Activated CD4-positive, alpha-beta T cell treated with anti-CD3 and anti-CD28 coated beads, Interleukin-2, amount 50 U/mL, for 48 hours (primary cell): Measurements from ENCODE around the gene DUSP22.
"Not testable (repeated sequence)": the region's sequence is repeated elsewhere in the genome, so short reads cannot be mapped to it uniquely, and the experiment has no call there.

Experiments used
- DNase-seq, 2 experiments: peaks; one replicate each; pipeline ENCODE4 v3.0.0-alpha.2; 2020

The DUSP22 gene

DNA sequence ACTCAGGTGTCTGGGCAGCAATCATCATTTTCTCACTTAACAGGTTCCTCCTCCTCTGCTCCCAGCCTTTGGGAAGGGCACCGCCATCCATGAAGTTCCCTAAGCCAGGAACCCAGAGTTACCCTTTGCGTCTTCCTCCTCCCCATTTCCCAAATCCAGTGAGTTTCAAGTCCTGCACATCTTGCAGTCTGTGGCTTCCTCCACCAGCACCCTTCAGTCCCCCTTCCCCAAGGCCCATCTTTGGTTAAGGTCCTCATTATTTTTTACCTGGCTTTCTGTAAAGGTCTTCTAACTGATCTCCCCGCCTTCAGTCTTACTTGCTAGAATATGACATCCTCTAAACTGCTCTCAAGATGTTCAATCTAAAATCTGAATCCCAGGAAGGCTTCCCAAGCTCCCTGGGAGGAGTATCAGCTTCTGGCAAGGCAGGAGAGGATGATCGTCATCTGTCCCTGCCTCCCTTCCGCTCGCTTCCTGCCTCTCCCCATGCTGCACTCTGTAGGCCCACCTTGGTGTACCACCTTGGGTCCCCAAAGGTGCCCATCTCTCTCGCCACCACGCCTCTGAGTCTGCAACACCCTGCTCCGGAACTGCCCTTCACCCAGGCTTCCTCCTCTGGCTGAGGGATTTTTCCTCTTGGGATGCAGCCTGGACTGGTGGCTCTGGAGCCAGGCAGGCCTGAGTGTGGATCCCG, 11.4 kb upstream of the DUSP22 start:
- no peak for DNase-seq

DNA sequence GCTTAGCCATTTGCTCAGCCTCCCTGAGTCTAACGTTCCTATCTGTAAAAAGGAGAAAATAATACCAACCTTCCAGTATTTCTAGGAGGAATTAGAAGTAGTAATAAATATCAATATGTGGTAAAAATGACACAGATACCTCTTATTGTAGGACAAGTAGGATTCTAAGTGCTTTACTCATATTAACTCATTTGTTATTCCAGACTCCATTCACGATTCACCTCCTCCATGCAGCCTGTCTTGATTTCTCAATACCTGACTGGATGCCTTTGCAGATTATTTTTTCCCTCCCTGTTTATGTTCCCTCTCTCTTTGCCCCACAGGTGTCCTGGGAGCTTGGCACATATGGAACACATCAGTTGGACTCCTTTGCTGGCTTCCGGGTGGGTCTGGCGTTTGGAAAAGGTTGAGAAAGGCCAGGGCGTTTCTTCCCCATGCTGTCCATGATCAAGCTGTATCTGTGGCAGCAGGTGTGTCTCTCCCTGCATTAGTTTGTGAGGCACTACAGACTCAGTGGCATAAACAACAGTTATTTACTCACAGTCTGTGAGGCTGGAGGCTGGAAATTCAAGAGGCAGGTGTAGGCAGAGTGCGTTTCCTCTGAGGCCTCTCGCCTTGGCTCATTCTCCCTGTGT, 10.7 kb upstream of the DUSP22 start:
- no peak for DNase-seq

DNA sequence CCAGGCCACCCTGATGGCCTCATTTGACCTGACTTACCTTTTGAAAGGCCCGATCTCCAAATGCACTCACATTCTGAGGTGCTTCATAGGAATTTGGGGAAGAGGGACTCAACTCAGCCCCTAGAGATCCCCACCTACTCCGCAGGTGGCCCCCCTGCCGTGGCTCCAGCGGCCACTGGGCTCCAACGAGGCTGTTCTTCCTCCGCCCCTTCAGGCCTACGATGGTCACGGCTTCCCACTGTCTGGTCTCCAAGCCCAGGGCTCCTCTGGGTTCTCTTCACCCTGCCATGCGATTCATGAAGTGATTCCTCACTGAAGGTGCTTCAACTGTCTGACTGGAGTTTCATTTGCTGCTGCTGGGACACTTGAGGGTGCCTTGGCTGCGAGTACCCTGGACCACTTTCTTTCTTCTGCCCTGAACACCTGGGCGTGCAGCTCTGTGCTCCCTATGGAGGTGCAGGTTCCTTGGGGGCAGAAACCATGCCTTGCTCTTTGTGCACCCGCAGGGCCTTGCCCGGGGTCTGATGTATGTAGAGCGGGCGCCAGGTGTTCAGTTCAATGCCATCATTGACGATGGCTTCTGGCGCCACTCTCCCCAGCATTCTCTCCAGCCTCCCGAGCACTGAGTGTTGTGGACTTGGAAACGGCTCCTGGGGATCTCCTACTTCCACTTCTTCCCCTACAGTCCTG, 10.0 kb upstream of the DUSP22 start:
- no peak for DNase-seq

DNA sequence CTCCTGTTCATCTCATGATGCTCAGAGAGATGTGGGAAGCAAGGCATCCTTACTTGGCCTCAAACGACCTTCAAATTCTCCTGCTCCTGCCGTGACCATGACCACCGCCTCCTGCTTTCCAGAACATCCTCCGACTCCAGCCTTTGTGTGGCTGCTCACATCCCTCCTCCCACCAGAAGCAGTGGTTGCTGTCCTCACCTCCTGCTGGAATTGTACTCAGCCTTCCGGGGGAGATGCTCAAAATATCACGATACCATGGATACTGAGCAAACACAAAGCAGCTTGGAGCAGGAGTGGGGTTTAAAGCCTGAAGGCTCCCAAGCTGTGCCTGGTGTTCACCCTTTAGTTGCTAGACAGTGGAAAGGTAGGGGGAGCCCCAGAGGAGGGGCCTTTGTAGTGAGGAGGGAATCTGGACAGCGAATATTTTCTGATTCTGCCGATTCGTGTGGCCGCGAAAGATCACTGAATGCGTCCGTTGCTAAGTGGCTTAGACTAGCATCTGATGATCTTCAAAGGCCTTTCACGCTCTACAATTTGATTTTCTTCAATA, 9.3 kb upstream of the DUSP22 start:
- no peak for DNase-seq

DNA sequence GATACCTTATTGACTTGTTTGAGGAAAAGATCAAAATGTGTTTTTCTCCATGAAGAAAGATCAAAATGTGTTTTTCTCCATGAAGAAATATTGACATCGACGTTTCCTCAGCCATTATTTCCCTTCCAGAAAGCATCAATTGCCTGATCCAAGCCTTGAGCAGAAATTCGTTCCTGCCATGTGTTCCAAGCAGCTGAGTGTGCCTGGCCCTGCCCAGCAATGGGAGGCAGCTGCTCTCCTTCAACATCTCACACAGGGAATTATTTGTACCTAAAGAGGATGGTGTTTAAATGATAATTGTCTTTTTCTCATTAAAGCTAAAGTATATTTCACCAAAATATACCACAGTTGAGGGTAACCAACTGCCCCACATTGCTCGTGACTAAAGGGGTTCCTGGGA, 7.8 kb upstream of the DUSP22 start:
- no peak for DNase-seq

DNA sequence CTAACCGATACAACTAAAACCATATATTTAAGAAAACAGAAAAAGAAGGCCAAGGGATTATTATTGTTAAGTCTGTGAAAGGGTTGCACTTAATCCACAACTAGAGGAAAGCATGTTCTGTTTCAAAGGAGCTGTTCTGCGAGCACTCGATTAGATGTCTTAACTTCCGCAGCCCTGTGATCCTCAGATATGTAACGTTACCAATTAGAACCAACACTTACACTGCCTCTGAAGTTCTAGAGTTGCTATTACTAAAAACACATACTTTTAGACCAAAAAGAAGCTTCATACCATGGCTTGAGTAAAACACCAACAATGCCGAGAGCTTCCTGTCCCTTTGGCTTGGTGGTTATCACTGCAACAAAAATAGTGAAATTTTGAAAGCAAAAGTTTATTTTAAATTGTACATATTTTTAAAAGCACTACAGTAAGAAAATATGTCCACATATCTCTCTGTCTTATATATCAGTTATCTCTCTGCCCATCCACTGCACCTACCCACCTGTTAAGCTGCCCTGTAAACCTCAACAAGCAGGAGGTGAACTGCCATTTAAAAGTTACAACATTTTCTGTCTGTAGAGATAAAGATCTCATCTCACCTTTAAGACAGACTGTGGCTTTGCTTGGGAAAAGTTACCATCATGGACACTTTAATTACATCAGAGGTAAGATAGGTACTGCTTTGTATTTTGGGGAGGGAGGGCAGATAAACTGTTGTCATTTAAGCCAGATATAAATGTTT, 7.1 kb upstream of the DUSP22 start:
- no peak for DNase-seq

DNA sequence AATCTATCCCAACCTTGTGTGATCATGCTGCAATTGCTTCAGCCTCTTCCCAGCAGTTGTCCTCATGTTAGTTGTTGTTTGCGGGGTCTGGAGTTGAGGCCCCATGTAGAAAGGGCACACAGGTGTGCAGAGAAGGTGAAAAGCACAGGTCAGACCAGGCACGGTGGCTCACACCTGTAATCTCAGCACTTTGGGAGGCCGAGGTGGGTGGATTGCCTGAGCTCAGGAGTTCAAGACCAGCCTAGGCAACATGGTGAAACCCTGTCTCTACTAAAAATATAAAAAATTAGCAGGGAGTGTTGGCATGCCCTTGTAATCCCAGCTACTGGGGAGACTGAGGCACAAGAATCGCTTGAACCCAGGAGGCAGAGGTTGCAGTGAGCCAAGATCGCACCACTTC, 6.4 kb upstream of the DUSP22 start:
- not testable (repeated sequence) for DNase-seq

DNA sequence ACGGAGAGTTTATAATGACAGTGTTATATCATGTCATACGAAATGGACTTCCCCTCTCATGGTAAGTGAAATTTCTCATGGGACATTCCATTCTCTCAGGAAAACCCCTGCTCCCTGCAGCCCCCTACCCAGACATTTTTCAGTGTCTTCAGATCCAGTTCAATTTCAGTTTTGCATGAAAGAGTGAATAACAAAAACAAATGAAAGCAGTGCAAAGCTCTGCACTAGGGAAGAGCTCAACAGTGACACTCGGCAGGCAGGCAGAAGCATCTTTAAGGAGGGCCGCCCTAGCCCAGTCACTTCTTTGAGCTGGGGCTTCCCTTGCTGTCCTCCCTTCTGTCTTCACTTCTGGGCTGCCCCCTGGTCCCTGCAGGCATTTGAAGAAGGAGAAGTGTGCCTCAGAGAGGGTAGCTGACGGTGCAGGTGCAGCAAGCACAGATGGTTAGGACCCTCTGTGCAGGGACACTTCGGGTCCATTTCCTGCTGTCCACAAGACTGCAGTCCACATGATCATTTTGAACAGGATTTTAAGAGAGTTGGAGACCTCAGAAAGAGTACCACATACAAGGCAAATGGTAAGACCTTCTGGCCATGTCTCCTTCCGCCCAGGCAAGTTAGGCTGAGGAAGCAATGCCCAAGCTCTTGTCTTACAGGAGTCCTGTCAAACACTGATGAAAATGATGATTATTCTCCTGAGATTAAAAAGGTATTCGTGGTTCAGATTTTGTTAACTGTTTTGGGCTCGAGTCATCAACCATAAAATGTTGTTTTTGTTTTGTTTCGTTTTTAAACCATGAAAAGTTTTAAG, 5.4 kb upstream of the DUSP22 start:
- DNase-seq, result no peak

DNA sequence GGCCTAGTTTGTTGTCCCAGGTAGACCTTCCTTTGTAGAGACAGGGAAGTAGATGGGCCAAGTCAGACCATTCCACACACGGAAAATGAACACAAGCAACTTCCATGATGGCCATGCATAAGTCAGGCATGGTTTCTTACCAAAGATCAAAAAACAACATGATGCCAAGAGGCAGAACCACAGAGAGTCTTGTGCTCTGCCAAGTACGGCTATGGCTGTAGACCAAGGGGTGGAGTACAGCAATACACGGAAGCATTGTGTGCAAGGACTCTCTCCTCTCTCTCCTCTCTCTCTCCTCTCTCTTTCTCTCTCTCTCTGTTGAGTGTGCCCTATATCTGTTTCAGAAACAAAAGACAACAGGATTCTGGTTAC, 4.8 kb upstream of the DUSP22 start:
- no peak for DNase-seq

DNA sequence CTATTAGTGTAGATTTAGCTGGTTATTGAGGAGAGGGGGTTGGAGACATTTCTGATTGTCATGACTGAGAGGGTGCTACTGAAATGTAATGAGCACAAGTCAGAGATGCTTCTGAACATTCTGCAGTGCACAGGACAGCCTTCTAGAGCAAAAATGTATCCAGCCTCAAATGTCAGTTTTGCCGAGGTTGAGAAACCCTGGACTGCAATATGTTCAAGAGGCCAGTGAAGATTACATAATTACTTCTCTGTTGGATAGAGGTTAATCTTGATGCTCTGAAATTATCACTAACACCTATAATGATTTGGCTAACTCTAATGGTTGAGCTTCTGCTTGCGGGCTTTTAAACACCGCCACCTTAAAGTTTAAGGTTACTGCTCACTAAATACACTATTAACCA, 3.4 kb upstream of the DUSP22 start:
- no peak for DNase-seq

DNA sequence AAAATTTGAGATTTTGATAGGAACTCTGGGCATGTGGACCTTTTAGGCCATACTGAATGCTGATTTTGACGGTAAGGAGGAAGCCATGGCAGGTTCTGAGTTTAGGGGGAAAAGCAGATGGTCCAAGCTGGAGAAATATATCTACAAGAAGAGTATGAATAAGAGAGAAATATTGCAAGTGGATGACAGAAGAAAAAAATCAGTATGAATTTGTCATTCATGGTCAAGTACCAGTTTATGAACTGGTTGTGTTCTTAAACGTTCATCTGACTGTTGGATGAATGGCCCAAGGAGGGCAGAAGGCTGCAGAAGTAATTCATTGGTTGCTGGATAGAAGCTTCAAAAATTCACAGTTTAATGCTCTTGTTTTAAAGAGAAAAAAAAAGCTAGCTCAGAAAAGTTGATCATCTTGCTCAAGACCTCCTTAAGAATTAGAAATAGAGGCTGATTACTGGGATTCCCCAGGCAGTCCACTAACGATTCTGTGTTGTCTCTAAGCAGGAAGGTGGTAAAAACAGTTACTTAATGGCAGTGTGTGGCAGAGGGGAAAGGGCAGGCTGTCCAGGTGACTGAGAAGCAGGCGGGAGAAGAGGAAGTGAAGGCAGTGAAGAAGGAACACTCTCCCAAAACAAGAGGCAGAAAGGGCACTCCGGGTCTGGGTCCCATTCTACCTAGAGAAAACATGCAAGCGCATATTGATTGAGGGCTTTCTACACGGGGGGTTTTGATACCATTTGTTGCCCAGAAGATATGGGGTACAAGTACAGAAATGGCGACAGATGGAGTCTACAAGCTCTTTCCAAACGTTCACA, 2.0 kb upstream of the DUSP22 start:
- DNase-seq, result no peak

DNA sequence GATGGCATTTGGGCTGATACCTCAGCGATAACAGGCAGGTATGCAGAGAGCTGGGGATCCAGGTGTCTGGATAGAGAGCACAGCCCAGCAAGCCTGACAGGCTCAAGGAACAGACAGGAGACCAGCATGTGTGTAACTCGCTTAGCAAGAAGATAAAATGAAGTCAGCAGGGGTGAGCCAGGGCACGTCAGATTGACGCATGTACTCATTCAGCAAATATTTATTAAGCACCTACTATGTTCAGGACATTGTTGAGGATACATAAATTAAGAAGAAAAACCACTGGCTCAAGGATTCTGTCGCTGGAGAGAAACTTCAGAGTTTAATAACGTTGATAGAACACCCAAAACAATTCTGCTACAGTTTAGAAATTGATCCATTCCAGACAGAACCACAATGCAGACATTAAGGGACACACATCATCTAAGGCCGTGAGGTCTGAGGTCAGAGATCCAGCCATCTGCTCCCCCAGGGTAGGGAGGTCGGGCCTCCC, 1.0 kb upstream of the DUSP22 start:
- DNase-seq, result no peak

DNA sequence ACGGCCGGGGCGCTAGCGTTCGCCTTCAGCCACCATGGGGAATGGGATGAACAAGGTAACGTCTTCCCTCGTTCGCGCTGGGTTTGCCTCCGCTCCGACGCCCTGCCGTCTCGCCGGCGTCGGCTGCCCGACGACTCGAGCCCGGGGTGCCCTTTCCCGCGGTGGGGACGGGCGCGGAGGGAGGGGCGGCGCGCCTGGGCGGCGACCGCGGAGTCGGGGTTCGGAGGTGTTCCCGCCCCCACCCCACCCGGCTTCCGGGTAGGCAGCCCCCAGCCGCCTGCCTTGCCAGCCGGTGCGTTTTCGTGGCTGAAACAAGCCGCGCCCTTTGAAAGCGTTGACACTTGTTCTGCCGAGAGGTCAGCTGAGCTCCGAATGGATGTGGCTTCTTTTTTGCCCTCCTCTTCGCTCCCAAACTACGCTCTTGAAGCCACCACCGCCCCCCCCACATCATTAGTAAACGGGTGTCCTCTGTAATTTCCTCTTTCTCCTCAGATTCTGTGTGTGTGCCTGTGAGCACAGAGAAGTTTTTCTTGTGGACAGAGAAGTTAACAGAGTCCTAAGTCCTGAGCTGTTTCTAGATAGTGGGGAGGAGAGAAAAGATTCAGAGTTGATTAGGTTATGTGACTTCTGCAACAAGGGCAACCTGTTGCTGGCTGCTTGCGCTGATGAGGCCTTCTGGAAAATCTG, 362 bp downstream of the DUSP22 start:
- DNase-seq, result peak; percentile 75 to 78

DNA sequence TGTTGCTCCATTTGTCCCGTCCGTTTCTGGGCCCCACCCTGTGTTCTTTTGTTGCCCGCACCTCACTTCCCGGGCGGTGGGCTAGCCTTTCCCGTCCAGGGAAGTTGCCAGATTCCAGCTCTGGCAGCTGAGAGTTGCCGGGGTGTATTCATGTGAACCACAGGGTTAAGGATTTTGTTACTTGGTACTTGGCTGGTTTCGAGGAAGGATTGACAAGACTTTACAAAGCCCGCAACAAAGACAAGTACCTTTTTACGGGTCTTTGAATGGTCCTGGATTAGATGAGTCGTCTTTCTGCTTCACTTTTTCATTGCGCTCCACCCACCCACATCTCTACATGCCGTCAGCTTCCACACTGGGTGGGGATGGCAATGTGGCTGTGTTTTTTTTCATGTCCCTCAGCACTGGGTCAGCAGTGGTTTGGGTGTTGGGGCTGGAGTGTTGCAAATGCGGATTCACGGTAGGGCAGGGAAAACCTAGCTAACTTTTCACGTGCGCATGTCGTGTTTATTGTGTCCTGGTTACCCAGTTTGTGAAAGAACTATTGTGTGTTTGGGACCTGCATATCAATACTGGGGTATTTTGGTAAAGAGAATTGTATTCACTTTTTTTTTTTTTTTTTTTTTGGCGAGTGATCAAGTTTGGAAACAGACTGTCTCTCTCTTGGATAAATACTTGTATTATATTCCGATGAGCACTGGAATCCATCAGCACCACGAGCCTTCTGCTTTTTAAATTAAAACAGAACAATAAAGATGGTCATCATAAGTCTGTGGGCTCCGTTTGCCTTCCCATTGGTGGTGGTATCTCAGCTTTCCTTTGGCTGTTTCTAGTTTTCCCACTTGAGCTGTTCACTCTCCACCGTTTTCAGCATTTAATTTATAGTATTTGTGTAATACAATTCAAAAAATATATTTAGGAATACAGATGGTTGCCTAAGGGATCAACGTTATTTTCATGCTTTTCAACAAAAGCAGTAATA, 1.2 kb downstream of the DUSP22 start:
- DNase-seq, result peak; percentile 38 to 49

DNA sequence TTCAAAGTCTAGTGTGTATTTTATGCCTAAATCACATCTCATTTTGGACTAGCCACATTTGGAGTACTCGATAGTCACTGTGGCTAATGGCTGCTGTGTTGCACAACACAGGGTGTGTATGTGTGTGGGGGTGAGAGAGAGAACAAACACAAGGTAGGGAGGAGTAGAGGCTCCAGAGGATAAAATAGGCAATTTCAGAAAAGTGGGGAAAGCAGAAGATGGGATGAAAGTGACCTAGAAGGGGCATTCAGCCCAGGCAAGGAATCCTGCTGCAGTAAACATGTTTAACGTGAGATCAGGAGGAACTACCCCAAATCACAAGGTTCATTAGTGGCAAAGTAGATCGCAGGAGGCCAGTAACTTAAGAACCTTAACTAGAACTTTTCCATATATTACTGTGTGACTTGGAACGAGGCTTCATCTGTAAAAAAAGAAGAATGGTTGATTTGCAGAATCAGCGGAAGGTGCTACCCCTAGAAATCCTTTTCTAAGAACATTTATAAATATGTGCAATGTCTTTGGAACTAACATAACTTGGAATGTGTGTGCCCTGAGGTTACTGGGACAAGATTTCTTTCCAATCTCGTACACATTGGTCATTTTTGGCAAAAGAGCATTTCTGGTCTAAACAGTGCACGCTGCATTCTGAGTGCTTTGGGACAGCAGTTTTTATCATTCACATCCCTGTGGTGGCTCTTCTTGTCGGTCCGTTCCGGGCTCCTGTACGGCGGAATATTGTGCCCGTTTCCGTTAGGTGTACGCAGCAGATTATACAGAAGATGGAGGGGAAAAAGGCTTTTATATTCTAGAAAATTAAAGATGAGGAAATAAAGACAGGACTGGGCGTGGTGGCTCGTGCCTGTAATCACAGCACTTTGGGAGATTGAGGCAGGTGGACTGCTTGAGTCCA, 2.6 kb downstream of the DUSP22 start:
- DNase-seq, result no peak

DNA sequence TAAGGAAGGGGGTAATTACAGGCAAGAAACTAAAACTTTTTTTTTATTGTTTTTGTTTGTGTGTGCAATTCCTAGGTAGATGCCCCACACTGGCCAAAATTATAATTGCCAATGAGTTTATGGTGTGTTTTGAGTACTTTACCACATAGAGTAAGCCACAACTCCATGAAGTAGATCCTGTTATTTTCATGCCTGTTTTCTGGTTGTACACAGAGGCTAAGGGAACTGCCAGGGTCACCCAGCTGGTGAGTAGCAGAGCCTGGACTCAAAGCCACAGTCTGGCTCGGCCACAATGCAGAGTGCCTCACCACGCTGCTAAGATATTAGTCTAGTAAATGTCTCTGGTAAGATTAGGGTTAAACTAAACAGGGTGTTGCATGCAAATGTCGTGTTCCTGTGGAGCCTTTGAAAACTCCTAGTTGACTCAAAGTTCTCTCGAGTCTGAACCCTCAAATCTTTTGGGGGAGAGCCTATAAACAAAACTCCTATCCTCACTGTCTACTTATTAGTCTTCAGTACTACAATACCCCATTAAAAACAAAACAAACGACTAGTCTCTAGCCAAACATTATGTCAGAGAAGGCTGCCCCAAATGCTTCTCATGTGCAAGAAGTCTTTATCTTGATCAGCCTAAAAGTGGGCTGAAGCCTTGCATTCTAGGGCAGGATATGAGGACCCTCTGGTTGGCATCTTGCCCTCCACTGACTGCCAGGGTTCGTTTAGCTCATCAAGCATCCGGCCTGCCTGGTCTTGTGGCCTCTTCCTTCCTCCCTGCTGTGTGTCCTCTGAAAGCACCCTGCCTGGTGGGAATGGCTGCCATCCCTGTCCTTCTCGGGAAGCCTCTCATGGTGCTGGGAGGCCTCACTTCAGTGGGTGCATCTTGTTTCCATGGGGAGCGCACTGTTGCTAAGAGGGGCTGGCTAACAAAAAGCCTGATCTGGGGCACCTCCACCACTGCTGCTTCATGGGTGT, 4.2 kb downstream of the DUSP22 start:
- no peak for DNase-seq

DNA sequence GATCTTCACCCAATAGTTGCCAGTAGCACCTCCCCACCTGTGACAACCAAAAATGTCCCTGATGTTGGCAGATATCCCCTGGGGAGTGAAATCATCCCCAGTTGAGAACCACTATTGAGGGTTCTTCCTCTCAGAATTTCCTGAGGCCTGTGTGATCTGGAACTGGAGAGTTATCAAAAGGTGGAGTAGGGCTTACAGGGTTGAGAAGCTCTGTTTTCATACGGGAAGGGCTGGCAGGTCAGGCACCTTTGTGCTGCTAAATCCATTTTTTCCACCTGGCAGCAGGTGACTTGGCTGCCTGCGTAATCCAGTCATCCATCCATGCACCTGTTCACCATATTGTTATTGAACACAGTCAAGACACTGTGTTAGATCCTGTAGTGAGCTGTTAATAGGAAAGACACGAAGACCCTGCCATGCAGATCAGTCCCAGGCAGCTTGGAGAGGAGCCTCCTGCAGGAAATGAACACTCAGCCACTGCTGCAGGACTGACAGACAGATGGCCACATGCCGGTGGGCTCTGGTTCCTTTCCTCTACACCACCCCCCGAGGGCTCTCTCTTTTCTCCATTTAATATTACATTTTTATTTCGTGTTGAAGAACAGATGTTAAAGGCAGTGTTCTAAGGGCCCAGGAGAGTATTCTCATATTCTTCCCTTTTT, 5.4 kb downstream of the DUSP22 start:
- DNase-seq, result no peak
